GM21723 (cell line): ENCODE data around the gene LRRC59.
"Not testable (repeated sequence)": the region's sequence is repeated elsewhere in the genome, so short reads cannot be mapped to it uniquely, and the experiment has no call there.

ENCODE experiments used
- ATAC-seq: cut with Tn5 transposase; IDR thresholded peaks from one replicate; pipeline ENCODE4 v1.9.1; 2021; ENCODE audit warnings: mild to moderate bottlenecking, moderate library complexity; ENCODE audit not compliant: unreplicated experiment

Gene LRRC59

DNA sequence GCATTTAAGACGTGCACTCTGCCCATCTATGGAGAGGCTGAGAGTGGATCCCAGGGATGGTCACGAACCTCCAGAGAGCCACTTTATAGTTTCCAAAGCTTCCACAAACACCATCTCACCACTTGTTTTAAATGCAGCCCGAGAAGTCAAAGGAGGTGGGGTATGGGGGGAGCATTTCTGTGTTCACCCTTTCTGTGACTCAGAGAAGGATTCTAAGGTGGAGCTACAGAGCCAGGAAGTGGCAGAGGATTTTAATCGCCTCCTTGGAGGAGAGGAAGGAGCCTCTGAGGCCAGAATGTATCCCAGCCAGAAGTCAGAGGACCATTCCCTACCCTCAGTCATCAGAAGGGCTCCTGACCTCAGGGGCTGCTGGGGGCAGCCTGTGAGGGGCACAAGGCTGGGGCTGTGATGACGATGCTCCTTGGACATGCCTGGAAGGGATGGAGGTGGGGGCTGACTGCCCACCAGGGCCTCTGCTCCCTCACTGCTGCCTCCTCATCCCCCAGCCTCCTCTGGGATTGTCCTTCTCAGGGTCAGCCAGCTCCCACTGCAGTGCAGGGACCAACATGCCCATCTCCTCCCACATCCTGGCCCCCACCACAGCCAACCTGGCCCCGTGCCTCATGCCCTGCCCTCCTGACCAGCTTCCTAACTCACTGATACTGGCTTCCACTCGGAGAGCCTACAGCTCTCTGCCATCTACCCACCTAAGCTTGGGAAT lies 48.6 kb downstream of the LRRC59 start:
- ATAC-seq: no peak

DNA sequence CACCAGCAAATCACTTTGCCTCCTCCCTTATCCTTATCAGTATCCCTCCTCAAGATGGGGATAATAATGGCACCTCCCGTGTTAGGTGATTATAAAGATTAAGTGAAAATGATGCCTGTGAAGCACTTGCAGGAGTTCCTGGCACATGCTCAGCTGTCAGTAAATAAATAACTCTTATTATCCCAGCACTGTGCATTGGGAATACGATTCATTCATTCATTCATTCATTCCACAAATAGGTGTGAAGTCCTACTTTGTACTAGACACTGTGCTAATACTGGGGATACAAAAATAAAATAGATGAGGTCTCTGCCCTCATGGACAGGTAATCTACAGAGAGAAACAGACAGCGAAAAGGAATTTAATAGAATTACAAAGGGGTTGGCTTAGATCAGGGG lies 49.4 kb downstream of the LRRC59 start:
- no peak for ATAC-seq

DNA sequence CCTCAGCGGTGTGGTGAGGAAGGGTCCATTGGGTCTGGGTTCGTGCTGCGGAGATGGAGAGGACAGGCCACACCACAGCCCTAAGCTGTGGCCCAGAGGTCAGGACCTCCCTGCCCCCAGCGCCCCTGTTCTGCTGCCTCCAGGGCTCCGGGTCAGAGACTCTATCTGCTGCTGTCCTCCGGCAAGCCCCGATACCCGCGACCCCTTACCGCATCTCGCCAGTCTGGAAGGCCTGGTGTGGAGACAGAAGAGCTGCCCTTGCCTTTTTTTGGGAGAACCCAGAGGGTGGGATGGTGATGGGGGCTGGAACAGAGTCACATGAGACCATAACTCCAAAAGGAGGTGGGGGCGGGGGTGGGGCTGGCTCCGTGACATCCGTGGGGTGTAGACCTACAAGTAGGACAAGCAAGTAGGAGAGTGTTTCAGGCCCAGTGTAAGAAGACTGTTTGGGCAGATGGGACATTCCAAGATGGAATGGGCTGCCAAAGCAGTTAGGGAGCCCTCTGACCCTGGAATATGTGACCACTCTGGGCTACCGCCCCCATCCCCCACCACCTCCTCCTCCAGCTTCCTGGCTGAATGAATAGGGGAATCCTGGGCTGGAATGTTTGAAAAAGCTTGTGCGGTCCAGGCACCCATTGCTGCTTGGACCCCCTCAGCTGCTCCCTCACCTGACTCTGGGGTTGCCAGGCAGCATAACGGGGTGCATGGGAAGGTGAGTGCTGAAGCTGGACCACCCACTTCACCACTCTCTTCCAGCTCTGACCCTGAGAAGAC lies 50.0 kb downstream of the LRRC59 start:
- no peak for ATAC-seq

DNA sequence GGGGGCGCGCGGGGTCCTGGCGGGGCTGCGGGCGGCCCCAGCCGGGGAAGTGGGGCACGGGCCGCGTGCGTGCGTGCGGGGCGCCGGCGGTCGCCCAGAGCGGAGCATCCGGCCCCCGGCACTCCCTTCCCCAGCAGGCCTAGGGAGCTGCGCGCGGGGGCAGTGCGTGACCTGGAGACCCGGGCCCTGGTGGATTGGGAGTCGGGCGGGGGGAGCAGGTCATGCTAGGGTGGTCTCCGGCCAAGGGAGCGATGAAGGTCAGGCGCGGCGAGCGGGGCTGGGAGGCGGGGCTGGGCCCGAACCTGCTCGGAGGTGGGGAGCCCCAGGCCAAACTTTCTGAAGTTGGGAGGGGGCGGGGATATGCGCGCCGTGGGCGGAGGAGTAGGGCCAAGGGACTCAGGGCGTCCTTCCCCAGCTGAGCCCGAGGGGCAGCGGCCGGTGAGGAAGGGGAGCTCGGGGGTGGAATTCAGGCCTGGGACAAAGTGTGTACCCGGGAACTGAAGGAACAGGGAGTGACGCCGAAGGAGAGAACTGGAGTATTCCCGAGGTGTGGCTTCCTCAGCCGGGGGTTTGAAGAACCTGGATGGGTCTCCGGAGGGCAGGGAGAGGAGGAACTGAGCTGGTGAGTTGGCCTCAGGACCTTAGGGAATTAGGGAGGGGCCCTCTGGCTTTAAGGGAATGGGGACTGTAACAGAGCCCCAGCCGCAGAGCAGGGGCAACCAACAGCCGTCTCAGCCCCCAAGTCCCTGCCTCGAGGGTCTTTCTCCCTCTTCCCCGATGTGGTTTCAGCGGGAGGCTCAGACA lies 50.8 kb downstream of the LRRC59 start:
- peak; percentile 42 for ATAC-seq

DNA sequence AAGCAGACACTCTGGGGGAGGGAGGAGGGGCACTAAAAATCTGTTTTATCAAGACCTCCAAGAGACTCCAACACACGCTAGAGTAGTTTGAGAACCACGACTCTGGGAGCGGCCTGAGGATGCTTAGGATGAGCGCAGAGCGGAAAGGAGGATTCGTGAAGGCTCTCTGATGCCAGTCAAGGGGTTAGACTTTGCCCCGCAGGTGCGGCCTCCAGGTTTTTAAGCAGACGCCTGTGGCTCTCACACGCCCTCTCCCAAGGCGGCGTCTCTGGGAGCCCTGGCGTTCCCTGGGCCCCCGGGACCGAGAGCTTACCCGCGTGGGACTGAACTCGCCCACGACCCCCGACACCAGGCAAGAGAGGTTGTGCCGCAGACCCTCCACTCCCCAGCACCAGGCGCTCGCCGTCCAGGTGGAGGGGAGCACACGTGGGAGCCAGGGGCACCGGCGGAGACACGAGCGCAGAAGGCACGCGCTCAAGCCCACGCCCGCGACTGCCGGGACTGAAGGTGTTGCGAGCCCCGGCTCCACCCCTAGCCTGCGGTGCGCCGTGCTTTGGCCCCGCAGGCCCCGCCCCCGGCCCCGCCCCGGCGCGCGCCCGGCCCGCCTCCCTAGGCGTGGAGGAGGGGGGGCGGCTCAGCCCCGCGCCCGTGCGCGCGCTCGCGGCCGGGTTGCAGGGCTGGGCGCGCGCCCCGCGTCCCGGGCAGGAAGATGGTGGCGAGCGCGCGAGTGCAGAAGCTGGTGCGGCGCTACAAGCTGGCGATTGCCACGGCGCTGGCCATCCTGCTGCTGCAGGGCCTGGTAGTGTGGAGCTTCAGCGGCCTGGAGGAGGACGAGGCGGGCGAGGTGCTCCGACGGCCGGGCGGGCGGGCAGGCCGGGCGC lies 51.7 kb downstream of the LRRC59 start, which contains the start of gene XYLT2:
TSS of gene XYLT2 (plus strand) at position 695 of the 881 bp plus-strand sequence. CDS start at position 710, 15 bp downstream.
- ATAC-seq: peak; percentile 78

DNA sequence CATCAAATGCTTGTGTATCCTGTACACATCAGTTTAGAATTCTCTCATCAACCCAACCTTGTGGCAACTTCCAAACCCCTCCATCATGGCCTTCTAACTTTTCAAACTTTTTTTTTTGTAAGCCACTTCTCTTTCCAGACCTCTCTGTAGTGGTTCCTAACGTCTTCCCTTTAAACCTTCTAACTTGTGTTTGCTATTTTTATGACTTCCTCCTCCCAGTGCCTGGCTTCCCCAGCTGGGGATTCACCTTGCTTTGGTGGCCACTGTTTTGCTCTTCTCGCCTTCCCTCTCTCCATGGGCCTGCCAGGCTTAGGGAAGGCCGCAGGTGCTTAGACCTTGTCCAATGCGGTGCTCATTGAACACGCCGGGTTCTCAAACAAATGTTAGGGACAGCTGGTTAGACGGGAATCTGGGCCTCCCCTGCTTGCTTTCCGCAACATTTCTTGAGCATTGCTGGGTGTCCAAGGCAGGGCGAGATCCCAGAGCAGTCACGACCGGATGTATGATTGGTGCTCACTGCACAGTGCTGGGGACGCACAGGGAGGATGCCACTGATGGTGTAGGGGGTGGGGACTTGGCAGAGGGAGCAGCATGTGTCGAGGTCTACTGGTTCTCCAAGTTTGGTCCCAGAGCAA lies 52.5 kb downstream of the LRRC59 start:
- ATAC-seq: no peak

DNA sequence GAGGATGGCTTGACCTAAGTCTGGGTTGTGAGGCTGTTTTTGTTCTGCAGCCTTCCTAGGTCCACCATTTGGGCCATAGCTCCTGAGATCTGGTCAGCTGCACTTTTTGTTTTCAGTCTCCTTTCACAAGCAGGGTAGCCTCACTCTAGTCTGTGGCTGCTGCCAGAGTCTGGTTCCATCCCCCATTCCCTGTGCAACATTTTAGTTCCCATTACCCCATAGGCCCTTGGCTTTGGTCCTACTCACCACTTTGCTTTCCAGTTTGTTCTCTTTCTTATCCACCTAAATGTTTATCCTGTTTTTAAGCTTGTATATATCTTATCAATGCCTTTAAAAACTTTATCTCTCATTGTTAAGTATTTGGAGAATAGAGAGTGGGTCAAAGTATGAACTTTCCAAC lies 57.9 kb downstream of the LRRC59 start:
- no peak for ATAC-seq

DNA sequence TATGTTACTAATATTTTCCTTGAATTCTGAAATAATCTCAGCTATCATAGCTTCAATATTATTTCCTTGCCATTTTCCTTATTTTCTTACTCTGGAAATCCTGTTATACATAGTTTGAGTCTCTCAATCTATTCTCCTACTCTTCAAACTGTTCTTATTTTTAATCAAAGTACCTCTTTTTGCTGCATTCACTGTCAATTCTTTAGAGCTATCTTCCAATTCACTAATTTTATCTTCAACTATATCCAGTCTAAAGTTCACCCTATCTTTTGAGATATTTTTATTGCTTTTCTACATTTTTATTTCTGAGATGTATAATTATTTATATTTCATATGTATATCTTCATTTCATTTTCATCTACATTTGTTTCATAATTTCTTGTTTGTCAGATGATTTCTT lies 58.7 kb downstream of the LRRC59 start:
- ATAC-seq: no peak

DNA sequence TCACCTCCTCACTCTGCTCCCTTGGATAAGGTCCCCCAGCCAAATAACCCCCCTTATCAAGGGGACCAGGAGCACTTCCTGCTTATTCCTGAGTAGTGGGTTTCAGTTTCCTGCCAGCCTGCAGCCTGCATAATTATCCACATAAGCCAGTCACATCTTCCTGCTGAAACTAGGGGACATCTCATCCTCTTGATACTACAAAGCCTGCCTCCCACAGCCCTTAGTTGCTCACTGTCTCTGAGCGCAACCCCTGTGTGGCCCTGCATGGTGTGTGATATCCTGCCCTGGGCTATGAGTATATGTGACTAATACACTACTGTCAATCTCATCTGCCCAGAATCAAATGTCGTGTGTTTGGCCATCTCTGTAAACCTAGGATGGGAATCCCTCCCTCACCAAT lies 59.4 kb downstream of the LRRC59 start:
- ATAC-seq: no peak

DNA sequence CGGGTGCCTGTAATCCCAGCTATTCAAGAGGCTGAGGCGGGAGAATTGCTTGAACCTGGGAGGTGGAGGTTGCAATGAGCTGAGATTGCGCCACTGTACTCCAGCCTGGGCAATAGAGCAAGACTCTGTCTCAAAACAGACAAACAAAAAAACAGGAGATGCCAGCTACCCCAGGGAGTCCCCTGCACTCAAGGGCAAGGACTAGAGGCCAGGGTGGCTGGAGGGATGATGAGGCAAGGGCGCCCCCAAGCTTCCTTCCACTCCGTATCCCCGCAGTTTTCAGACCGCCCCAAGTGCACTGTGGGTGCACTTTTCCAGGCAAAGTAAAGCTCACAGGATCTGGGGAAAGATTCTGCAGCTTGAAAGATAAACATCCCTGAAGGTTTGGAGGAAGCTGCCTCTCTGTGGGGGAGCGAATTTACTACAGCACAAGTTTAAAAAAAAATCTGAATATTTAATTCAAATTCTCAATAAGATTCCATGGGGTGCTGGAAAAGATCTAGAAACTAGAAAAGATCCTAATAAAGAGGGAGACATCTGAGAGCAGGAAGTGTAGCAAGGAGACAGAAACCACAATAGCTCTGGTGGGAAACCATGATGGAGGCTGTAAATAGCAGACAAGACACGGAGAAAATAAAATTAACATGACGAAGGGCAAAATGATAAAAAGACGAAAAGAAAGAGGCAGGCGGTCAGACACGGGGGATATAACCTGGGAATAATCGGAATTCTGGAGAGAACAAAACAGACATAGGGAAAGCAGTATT lies 63.8 kb downstream of the LRRC59 start:
- ATAC-seq: not testable (repeated sequence)

DNA sequence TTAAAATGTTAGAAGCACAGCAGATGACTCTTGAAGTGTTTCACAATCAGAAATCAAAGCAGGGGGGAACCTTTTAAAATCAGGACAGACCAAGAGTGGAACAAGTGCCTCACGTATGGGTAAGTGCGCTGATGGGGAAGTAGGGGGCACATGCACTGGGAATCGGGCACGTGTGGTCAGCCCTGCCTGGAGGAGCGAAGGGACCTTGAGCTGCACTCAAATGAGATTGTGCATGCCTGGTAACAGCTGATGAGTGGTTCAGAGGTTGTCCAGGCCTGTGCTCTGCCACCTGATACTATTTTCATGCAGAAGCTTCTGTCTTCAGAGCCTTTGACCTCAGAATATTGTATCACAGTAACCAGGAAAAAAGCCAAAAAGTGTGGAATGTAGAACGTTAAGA lies 65.1 kb downstream of the LRRC59 start:
- no peak for ATAC-seq
